CD4-positive, alpha-beta T cell (primary cell): ENCODE data around the gene SLC28A1. TPM values are rescaled to one million over a fixed set of nuclear protein-coding genes. Genes with fewer than 3 reads are reported as not detected.
"Not testable (repeated sequence)": the region's sequence is repeated elsewhere in the genome, so short reads cannot be mapped to it uniquely, and the experiment has no call there.

ENCODE experiments used
- ATAC-seq: fragments of 200-7000 bp; cut with Tn5 transposase; one replicate; pipeline ENCODE4 v1.10.0; 2022; ENCODE audit warnings: mild to moderate bottlenecking; ENCODE audit not compliant: poor library complexity
- CTCF ChIA-PET: fragments of 350-600 bp; sonication (Branson Sonifier 250); formaldehyde crosslinking; loops from one replicate; lab custom pipeline; 2021; ENCODE audit warnings: antibody characterized with exemption, inconsistent platforms; lab: Charles Lee
- POLR2A ChIA-PET: fragments of 350-600 bp; sonication (Branson Sonifier 250); formaldehyde crosslinking; loops from one replicate; lab custom pipeline; 2021; ENCODE audit warnings: antibody characterized with exemption, inconsistent platforms; lab: Charles Lee
- DNase-seq, 14 experiments: peaks; one replicate each; pipeline ENCODE4 v3.0.0-alpha.2; 2013 to 2020; ENCODE audit warnings: mixed read lengths in 2 of 14
- H3K27ac ChIP-seq, 2 donors: one replicate each; pipeline versions ENCODE4 v1.5.1 to v1.7.0; 2013; ENCODE audit warnings: low read length in 2 of 2, low read depth in 1 of 2, mild to moderate bottlenecking in 1 of 2
- H3K27me3 ChIP-seq, 2 experiments: 1 replicate in 1 of 2; 2 replicates in 1 of 2; pipeline versions ENCODE4 v1.6.1 to v1.7.0; 2013; ENCODE audit warnings: low read length in 2 of 2, control low read depth in 1 of 2, mild to moderate bottlenecking in 1 of 2, moderate library complexity in 1 of 2; ENCODE audit not compliant: insufficient read depth in 2 of 2, control insufficient read depth in 1 of 2
- H3K36me3 ChIP-seq: one replicate; pipeline ENCODE4 v1.6.1; 2013; ENCODE audit warnings: low read length, control low read depth; ENCODE audit not compliant: insufficient read depth
- H3K4me1 ChIP-seq: one replicate; pipeline ENCODE4 v1.6.1; 2013; ENCODE audit warnings: low read length, control low read depth; ENCODE audit not compliant: insufficient read depth
- H3K4me3 ChIP-seq: one replicate; pipeline ENCODE4 v1.5.1; 2013; ENCODE audit warnings: mild to moderate bottlenecking, low read length, moderate library complexity
- H3K9me3 ChIP-seq, 2 experiments: 1 replicate in 1 of 2; 2 replicates in 1 of 2; pipeline versions ENCODE4 v1.6.1 to v1.7.0; 2013; ENCODE audit warnings: low read length in 2 of 2, mild to moderate bottlenecking in 2 of 2, control low read depth in 1 of 2, moderate library complexity in 1 of 2; ENCODE audit not compliant: control insufficient read depth in 1 of 2, insufficient read depth in 1 of 2
- H3K27ac Mint-ChIP-seq: one replicate; pipeline ENCODE4 v1.8.0; 2020; ENCODE audit warnings: mixed read lengths
- H3K27me3 Mint-ChIP-seq: one replicate; pipeline ENCODE4 v1.8.0; 2021; ENCODE audit warnings: mixed read lengths
- H3K36me3 Mint-ChIP-seq: one replicate; pipeline ENCODE4 v1.8.0; 2021; ENCODE audit warnings: low read depth, mixed read lengths
- H3K4me1 Mint-ChIP-seq: one replicate; pipeline ENCODE4 v1.8.0; 2021; ENCODE audit warnings: low read depth, mixed read lengths
- H3K4me3 Mint-ChIP-seq: one replicate; pipeline ENCODE4 v1.8.0; 2020; ENCODE audit warnings: mild to moderate bottlenecking, mixed read lengths
- H3K9me3 Mint-ChIP-seq: one replicate; pipeline ENCODE4 v1.8.0; 2020; ENCODE audit warnings: mixed read lengths
- intact Hi-C, 2 experiments: fragments of 100-400 bp; cut with DNase I in 1 of 2; cut with micrococcal nuclease in 1 of 2; formaldehyde crosslinking; loops; one replicate each; pipeline versions ENCODE4 v1.15.1 to v1.9.0; 2023 to 2025; cut with DNase I, micrococcal nuclease
- total RNA-seq, 174 experiments: library from RNA in 2 of 174; stranded (reverse) in 2 of 174; gene quantifications; one replicate each; pipeline ENCODE4 v1.2.3 and lab custom pipeline; 2021 to 2026
- TF ChIP-seq, protein P1 (sequence below): fragments of 200-600 bp; IDR thresholded peaks from one replicate; pipeline ENCODE4 v1.8.0; 2022; ENCODE audit warnings: antibody characterized with exemption, mild to moderate bottlenecking

The SLC28A1 gene
- total RNA-seq, 2 experiments from 2014 or later, result not detected

DNA sequence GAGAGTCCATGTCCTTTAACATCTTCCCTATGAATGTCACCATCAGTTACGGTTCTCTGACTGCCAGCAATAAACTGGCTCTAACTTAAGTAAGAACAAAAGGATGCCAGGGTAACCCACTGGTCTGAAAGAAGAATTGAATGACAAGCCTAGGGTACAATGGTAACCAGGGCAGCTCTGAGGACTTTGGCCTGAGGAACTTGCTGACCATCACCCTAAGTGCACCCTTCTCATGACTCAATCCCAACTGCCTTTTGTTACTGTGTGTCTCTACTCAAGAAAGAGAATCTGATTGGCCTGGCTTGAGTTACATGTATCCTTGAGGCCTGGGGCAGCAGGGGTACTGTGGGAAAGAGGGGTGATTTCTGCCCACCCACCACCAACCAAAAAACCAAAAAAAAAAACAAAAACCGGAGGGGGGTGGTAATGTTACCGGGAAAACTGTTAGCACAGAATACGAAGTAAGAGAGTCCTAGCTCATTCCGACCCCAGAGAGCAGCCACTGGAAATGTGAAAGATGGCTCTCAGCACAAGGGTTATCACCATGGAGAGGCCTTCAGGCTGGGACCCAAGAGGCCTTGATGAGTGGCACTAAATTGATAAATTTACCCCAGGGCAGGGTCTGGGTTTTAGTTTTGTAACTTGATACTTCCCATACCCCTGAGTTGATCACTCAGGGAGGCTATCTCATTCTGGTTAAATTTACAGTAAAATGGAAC is 9.3 kb upstream of the SLC28A1 start:
- CTCF ChIA-PET, result interaction anchor here (1.2 kb wide), 1 partner anchor 289 kb away, joined by 3 read pairs; no protein-coding TSS in a partner anchor
- ATAC-seq (no peak), DNase-seq (no peak)
- intact Hi-C loops, result loop anchor here in 1 of 2 experiments (5.0 kb wide), 1 partner anchor 288 kb away; no protein-coding TSS in a partner anchor
- Histone ChIP-seq H3K9me3 (no peaks in the 10 kb centered on the region), H3K4me1 (no peaks in the 10 kb centered on the region), H3K4me3 (no peak overlapping the region), H3K27me3 (no peaks in the 10 kb centered on the region), H3K27ac (no peak overlapping the region), H3K36me3 (no peaks in the 10 kb centered on the region)
- Mint-ChIP-seq H3K9me3 (no peaks in the 10 kb centered on the region), H3K4me1 (no peaks in the 10 kb centered on the region), H3K36me3 (no peaks in the 10 kb centered on the region), H3K4me3 (no peak overlapping the region), H3K27me3 (no peaks in the 10 kb centered on the region), H3K27ac (no peak overlapping the region)
- TF ChIP-seq, protein P1, sequence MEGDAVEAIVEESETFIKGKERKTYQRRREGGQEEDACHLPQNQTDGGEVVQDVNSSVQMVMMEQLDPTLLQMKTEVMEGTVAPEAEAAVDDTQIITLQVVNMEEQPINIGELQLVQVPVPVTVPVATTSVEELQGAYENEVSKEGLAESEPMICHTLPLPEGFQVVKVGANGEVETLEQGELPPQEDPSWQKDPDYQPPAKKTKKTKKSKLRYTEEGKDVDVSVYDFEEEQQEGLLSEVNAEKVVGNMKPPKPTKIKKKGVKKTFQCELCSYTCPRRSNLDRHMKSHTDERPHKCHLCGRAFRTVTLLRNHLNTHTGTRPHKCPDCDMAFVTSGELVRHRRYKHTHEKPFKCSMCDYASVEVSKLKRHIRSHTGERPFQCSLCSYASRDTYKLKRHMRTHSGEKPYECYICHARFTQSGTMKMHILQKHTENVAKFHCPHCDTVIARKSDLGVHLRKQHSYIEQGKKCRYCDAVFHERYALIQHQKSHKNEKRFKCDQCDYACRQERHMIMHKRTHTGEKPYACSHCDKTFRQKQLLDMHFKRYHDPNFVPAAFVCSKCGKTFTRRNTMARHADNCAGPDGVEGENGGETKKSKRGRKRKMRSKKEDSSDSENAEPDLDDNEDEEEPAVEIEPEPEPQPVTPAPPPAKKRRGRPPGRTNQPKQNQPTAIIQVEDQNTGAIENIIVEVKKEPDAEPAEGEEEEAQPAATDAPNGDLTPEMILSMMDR, result no peak
- POLR2A ChIA-PET, result no interaction called here

DNA sequence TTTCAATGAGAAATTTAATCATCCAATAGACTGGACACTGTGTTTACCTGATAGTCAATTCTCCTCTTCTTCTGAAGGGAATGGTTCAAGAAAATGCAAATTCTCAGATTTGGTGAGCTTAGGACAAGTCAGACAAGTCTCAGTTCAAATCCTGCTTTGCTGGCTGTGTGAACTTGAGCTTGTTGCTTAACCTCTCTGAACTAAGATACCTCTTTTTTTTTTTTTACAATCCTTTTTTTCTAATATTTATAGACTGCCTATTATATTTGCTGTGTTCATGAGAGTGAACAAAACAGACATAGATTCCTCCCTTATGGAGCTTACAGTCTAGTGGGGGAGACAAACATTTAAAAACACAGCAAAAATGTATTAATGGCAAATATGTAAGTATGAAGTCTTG is 8.2 kb upstream of the SLC28A1 start:
- Histone ChIP-seq H3K36me3 (no peaks in the 10 kb centered on the region), H3K27me3 (no peaks in the 10 kb centered on the region), H3K4me1 (no peaks in the 10 kb centered on the region), H3K4me3 (no peak overlapping the region), H3K9me3 (no peaks in the 10 kb centered on the region), H3K27ac (no peak overlapping the region)
- DNase-seq (no peak), ATAC-seq (no peak)
- H3K36me3 Mint-ChIP-seq, result no peaks in the 10 kb centered on the region
- no peaks in the 10 kb centered on the region for H3K9me3 Mint-ChIP-seq
- CTCF ChIA-PET, result no interaction called here
- POLR2A ChIA-PET, result no interaction called here
- H3K27me3 Mint-ChIP-seq, result no peaks in the 10 kb centered on the region
- intact Hi-C loops, result loop anchor here in 1 of 2 experiments (5.0 kb wide), 1 partner anchor 289 kb away; no protein-coding TSS in a partner anchor
- TF ChIP-seq, protein P1, result no peak
- no peak overlapping the region for H3K4me3 Mint-ChIP-seq
- no peaks in the 10 kb centered on the region for H3K4me1 Mint-ChIP-seq
- H3K27ac Mint-ChIP-seq, result no peak overlapping the region

DNA sequence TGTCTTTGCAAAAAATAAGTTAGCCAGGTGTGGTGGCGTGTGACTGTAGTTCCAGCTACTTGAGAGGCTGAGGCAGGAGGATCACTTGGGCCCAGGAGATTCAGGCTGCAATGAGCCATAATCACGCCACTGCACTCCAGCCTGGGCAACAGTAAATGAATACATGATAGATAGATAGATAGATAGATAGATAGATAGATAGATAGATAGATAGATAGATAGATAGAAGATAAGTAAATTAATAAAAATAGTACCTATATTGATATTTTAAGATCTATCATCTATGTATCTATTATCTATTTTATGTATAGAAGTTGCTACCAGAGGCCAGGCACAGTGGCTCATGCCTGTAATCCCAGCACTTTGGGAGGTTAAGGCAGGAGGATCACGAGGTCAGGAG is 6.8 kb upstream of the SLC28A1 start:
- ATAC-seq, H3K4me1 Mint-ChIP-seq, H3K27me3 Mint-ChIP-seq, DNase-seq, H3K27me3 ChIP-seq, H3K4me3 ChIP-seq, H3K36me3 ChIP-seq, H3K9me3 Mint-ChIP-seq, POLR2A ChIA-PET, H3K4me1 ChIP-seq, CTCF ChIA-PET, H3K36me3 Mint-ChIP-seq, H3K9me3 ChIP-seq, H3K27ac Mint-ChIP-seq, H3K4me3 Mint-ChIP-seq, H3K27ac ChIP-seq: not testable (repeated sequence)
- intact Hi-C loops, result loop anchor here (1.0 to 5.0 kb wide), 4 partner anchors 223 to 290 kb away; partner anchors contain the start of gene WDR73 (in 2 of the 2)
